A549 (cell line): ENCODE data around the gene CHKB. TPM values are rescaled to one million over a fixed set of nuclear protein-coding genes. Genes with fewer than 3 reads are reported as not detected.

ENCODE experiments used
- ATAC-seq, 2 experiments: fragments of 200-7000 bp in 1 of 2; fragments of >200 bp in 1 of 2; cut with Nextera tagmentation in 1 of 2; cut with Tn5 transposase in 1 of 2; 3 replicates each; pipeline versions ENCODE4 v1.8.0 to v1.9.1; 2018 to 2020; ENCODE audit warnings: mild to moderate bottlenecking in 1 of 2, moderate library complexity in 1 of 2
- CTCF ChIA-PET: fragments of 300-600 bp; sonication (Branson Sonifier 250); formaldehyde crosslinking; extraction: SDS; loops from one replicate; lab custom pipeline; 2021; ENCODE audit warnings: antibody characterized with exemption, inconsistent platforms; lab: Yijun Ruan, JAX
- POLR2A ChIA-PET: fragments of 350-600 bp; formaldehyde crosslinking; extraction: SDS; loops from one replicate; lab custom pipeline; 2021; ENCODE audit warnings: antibody characterized with exemption, inconsistent platforms; lab: Yijun Ruan, JAX
- DNase-seq, 2 experiments: peaks; one replicate each; pipeline versions ENCODE4 v3.0.0 to v3.0.0-alpha.2; 2011 to 2016; ENCODE audit warnings: low read depth in 1 of 2, low spot score in 1 of 2
- FAIRE-seq: peaks from 2 replicates; lab custom pipeline; 2011; peaks lifted over from hg19 to GRCh38; lab: Jason Lieb, UNC
- H3K27ac ChIP-seq, 2 experiments: fragments of >200 bp; sonication (Bioruptor Twin); formaldehyde crosslinking; 3 replicates each; pipeline ENCODE4 v1.5.1; 2016 to 2017
- H3K4me1 ChIP-seq: fragments of >200 bp; sonication (Bioruptor Twin); formaldehyde crosslinking; 3 replicates; pipeline ENCODE4 v1.6.1; 2016
- H3K4me2 ChIP-seq: fragments of >200 bp; sonication (Bioruptor Twin); formaldehyde crosslinking; 3 replicates; pipeline ENCODE4 v1.6.1; 2016
- H3K4me3 ChIP-seq: fragments of >200 bp; sonication (Bioruptor Twin); formaldehyde crosslinking; 3 replicates; pipeline ENCODE4 v1.5.1; 2016
- H3K9me3 ChIP-seq: fragments of >200 bp; sonication (Bioruptor Twin); formaldehyde crosslinking; 3 replicates; pipeline ENCODE4 v1.6.1; 2016
- CBX2 ChIP-seq: fragments of 200-600 bp; sonication (generic); IDR thresholded peaks from 2 replicates; pipeline ENCODE4 v1.6.1; 2016; ENCODE audit warnings: low read depth, mild to moderate bottlenecking, borderline replicate concordance
- CEBPB ChIP-seq, 2 experiments: fragments of >200 bp in 1 of 2; sonication (Bioruptor Twin) in 1 of 2; formaldehyde crosslinking in 1 of 2; IDR thresholded peaks; 2 replicates each; pipeline ENCODE4 v1.6.1; 2012 to 2016
- CHD2 ChIP-seq: fragments of 150-350 bp; IDR thresholded peaks from 2 replicates; pipeline ENCODE4 v1.6.1; 2014; ENCODE audit warnings: low read length; ENCODE audit not compliant: partially characterized antibody
- ESRRA ChIP-seq: fragments of 150-350 bp; IDR thresholded peaks from 2 replicates; pipeline ENCODE4 v1.6.1; 2014; ENCODE audit warnings: mild to moderate bottlenecking, low read length, borderline replicate concordance
- FOSL2 ChIP-seq, 2 experiments: fragments of 450-650 bp in 1 of 2; fragments of >200 bp in 1 of 2; sonication (Bioruptor Twin) in 1 of 2; formaldehyde crosslinking; IDR thresholded peaks; 2 replicates each; pipeline versions ENCODE4 v1.5.0 to v1.6.1; 2016 to 2020; ENCODE audit warnings: mild to moderate bottlenecking in 1 of 2, moderate library complexity in 1 of 2
- FOXS1 ChIP-seq: fragments of 250-450 bp; sonication (Bioruptor Pico); IDR thresholded peaks from 2 replicates; pipeline ENCODE4 v1.5.0; 2020; ENCODE audit warnings: mild to moderate bottlenecking, moderate library complexity
- HDAC2 ChIP-seq: fragments of 200-600 bp; sonication (generic); IDR thresholded peaks from 2 replicates; pipeline ENCODE4 v1.6.1; 2016
- HEYL ChIP-seq: fragments of 250-450 bp; sonication (Bioruptor Pico); IDR thresholded peaks from 2 replicates; pipeline ENCODE4 v1.8.0; 2021; ENCODE audit warnings: mild to moderate bottlenecking, moderate library complexity
- HOXB5 ChIP-seq: fragments of 250-450 bp; sonication (Bioruptor Pico); IDR thresholded peaks from 2 replicates; pipeline ENCODE4 v1.5.0; 2020; ENCODE audit warnings: mild to moderate bottlenecking, moderate library complexity
- JUN ChIP-seq, 2 experiments: fragments of >200 bp; sonication (Bioruptor Twin); formaldehyde crosslinking; IDR thresholded peaks; 2 replicates in 1 of 2; 3 replicates in 1 of 2; pipeline ENCODE4 v1.6.1; 2016 to 2017
- JUNB ChIP-seq: fragments of >200 bp; sonication (Bioruptor Twin); formaldehyde crosslinking; IDR thresholded peaks from 2 replicates; pipeline ENCODE4 v1.6.1; 2016
- MAFK ChIP-seq: fragments of 450-650 bp; IDR thresholded peaks from 2 replicates; pipeline ENCODE4 v1.6.1; 2014; ENCODE audit not compliant: partially characterized antibody
- MAZ ChIP-seq: fragments of 150-350 bp; IDR thresholded peaks from 2 replicates; pipeline ENCODE4 v1.6.1; 2014; ENCODE audit warnings: antibody characterized with exemption, low read depth, low read length, borderline replicate concordance
- NFE2L2 ChIP-seq: fragments of 150-350 bp; conservative IDR thresholded peaks from 2 replicates; pipeline ENCODE4 v1.6.1; 2014; ENCODE audit warnings: low read length
- PHF8 ChIP-seq: fragments of 200-600 bp; sonication (generic); IDR thresholded peaks from 2 replicates; pipeline ENCODE4 v1.6.1; 2016; ENCODE audit warnings: low read depth, mild to moderate bottlenecking, antibody characterized with exemption, moderate library complexity, borderline replicate concordance
- POLR2AphosphoS2 ChIP-seq: conservative IDR thresholded peaks from 2 replicates; pipeline ENCODE4 v1.6.1; 2012; ENCODE audit warnings: low read length, improper control_type of control experiment, inconsistent platforms
- RAD21 ChIP-seq, 2 experiments: fragments of >200 bp in 1 of 2; sonication (Bioruptor Twin) in 1 of 2; formaldehyde crosslinking in 1 of 2; IDR thresholded peaks in 1 of 2; conservative IDR thresholded peaks in 1 of 2; 2 replicates in 1 of 2; 3 replicates in 1 of 2; pipeline ENCODE4 v1.6.1; 2012 to 2018; ENCODE audit warnings: inconsistent platforms in 1 of 2
- RARB ChIP-seq: fragments of 250-450 bp; sonication (Bioruptor Pico); IDR thresholded peaks from 2 replicates; pipeline ENCODE4 v1.8.0; 2021; ENCODE audit warnings: mild to moderate bottlenecking, moderate library complexity
- SREBF2 ChIP-seq: fragments of 450-650 bp; IDR thresholded peaks from 2 replicates; pipeline ENCODE4 v1.6.1; 2014; ENCODE audit warnings: mild to moderate bottlenecking, moderate library complexity
- ZFP36 ChIP-seq: fragments of 450-650 bp; IDR thresholded peaks from 2 replicates; pipeline ENCODE4 v1.6.1; 2014; ENCODE audit warnings: borderline replicate concordance; ENCODE audit not compliant: partially characterized antibody
- ZNF302 ChIP-seq: fragments of 250-450 bp; sonication (Bioruptor Pico); IDR thresholded peaks from 2 replicates; pipeline ENCODE4 v1.9.0; 2021; ENCODE audit warnings: inconsistent platforms, mild to moderate bottlenecking, moderate library complexity
- ZSCAN20 ChIP-seq: fragments of 250-450 bp; sonication (Bioruptor Pico); IDR thresholded peaks from 2 replicates; pipeline ENCODE4 v1.8.0; 2022; ENCODE audit warnings: mild to moderate bottlenecking, moderate library complexity
- WGBS: methylation state at CpG from one replicate; pipeline ENCODE4 v1.1.6; 2017; ENCODE audit errors: missing lambda C conversion rate; 5-methylcytosine and 5-hydroxymethylcytosine counted together
- polyA plus RNA-seq, 4 experiments: library from polyadenylated mRNA; depleted of rRNA in 3 of 4; stranded (reverse); fragments of >200 nt; fragmentation: RNase III in 1 of 4; extraction: RNeasy Plus Mini Kit Qiagen cat#74134 plus additional on column Dnase treatment in 1 of 4; gene quantifications; 2 replicates in 3 of 4; 3 replicates in 1 of 4; pipeline ENCODE4 v1.2.3, GENCODE V29; 2011 to 2017
- TF ChIP-seq, protein P1 (sequence below): fragments of 250-450 bp; sonication (Bioruptor Pico); IDR thresholded peaks from 2 replicates; pipeline ENCODE4 v1.5.0; 2020; ENCODE audit warnings: low read depth, mild to moderate bottlenecking, moderate library complexity
- TF ChIP-seq, protein P2 (sequence below): fragments of 200-600 bp; sonication (generic); IDR thresholded peaks from 2 replicates; pipeline ENCODE4 v1.6.1; 2016; ENCODE audit warnings: antibody characterized with exemption, mild to moderate bottlenecking, moderate library complexity
- TF ChIP-seq, protein P3 (sequence below): IDR thresholded peaks from 2 replicates; pipeline ENCODE4 v1.6.1; 2012
- TF ChIP-seq, protein P4 (sequence below): fragments of 150-350 bp; IDR thresholded peaks from 2 replicates; pipeline ENCODE4 v1.6.1; 2014; ENCODE audit warnings: low read depth, mild to moderate bottlenecking, low read length
- TF ChIP-seq, protein P5 (sequence below): fragments of >200 bp; sonication (Bioruptor Twin); formaldehyde crosslinking; IDR thresholded peaks from 2 replicates; pipeline ENCODE4 v1.6.1; 2016

Gene CHKB
- polyA plus RNA-seq, 2 of the 4 experiments (the other 2 are of a cell fraction): 16.4 to 25.8 TPM

DNA sequence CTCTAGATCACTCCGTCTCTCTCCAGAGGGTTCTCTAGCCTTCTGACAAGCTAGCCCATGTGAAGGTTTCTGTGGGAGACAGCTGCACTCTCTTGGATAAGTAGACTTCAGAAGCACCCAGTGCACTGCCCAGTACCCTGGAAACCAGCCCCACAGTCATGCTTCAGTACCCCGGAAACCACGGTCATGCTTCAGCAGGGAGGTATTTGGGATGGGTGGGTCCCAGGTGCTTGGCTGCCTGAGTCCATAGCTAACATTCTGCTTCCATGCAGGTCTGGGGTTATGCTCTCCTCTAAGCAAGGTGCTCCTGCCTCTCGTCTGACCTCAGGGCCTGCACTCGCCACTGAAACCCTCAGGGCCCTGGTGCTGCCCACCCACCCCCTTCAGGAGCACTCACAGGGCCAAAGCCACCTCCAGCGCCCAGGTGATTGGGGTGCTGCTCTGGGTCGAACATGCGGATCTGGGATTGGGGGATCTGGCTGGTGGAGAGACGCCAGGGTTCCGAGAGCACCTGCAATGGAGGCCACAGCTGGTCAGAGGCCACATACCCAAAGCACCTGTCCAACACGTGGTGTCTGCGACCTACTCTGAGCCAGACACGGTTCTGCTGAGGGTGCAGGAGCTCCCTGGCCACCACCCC, 12.6 kb downstream of the CHKB start:
- H3K4me1 ChIP-seq: no peaks in the 10 kb centered on the region
- no peak for ATAC-seq
- POLR2A ChIA-PET: no interaction called here
- no peak overlapping the region for H3K27ac ChIP-seq
- WGBS: 87% methylated on average over 5 of the region's 13 CpGs
- H3K4me3 ChIP-seq: no peak overlapping the region
- H3K9me3 ChIP-seq: no peaks in the 10 kb centered on the region
- no peak overlapping the region for H3K4me2 ChIP-seq
- TF ChIP-seq PHF8: no peak
- TF ChIP-seq RARB (CRISPR knock-in tag): no peak
- TF ChIP-seq, protein P1, sequence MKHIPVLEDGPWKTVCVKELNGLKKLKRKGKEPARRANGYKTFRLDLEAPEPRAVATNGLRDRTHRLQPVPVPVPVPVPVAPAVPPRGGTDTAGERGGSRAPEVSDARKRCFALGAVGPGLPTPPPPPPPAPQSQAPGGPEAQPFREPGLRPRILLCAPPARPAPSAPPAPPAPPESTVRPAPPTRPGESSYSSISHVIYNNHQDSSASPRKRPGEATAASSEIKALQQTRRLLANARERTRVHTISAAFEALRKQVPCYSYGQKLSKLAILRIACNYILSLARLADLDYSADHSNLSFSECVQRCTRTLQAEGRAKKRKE (CRISPR knock-in tag): no peak
- TF ChIP-seq ESRRA: no peak
- TF ChIP-seq HDAC2: no peak
- TF ChIP-seq CEBPB (IDR thresholded peaks at IDR 0.05): no peak
- TF ChIP-seq, protein P2, sequence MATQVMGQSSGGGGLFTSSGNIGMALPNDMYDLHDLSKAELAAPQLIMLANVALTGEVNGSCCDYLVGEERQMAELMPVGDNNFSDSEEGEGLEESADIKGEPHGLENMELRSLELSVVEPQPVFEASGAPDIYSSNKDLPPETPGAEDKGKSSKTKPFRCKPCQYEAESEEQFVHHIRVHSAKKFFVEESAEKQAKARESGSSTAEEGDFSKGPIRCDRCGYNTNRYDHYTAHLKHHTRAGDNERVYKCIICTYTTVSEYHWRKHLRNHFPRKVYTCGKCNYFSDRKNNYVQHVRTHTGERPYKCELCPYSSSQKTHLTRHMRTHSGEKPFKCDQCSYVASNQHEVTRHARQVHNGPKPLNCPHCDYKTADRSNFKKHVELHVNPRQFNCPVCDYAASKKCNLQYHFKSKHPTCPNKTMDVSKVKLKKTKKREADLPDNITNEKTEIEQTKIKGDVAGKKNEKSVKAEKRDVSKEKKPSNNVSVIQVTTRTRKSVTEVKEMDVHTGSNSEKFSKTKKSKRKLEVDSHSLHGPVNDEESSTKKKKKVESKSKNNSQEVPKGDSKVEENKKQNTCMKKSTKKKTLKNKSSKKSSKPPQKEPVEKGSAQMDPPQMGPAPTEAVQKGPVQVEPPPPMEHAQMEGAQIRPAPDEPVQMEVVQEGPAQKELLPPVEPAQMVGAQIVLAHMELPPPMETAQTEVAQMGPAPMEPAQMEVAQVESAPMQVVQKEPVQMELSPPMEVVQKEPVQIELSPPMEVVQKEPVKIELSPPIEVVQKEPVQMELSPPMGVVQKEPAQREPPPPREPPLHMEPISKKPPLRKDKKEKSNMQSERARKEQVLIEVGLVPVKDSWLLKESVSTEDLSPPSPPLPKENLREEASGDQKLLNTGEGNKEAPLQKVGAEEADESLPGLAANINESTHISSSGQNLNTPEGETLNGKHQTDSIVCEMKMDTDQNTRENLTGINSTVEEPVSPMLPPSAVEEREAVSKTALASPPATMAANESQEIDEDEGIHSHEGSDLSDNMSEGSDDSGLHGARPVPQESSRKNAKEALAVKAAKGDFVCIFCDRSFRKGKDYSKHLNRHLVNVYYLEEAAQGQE: no peak
- no peak for TF ChIP-seq RAD21 (conservative IDR thresholded peaks at IDR 0.05 in 1 of 2, IDR thresholded peaks at IDR 0.05 in 1 of 2)
- TF ChIP-seq CHD2: no peak
- TF ChIP-seq JUNB: no peak
- TF ChIP-seq ZSCAN20 (CRISPR knock-in tag): no peak
- TF ChIP-seq, protein P3, sequence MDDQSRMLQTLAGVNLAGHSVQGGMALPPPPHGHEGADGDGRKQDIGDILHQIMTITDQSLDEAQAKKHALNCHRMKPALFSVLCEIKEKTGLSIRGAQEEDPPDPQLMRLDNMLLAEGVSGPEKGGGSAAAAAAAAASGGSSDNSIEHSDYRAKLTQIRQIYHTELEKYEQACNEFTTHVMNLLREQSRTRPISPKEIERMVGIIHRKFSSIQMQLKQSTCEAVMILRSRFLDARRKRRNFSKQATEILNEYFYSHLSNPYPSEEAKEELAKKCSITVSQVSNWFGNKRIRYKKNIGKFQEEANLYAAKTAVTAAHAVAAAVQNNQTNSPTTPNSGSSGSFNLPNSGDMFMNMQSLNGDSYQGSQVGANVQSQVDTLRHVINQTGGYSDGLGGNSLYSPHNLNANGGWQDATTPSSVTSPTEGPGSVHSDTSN: no peak
- no peak for TF ChIP-seq FOSL2 (IDR thresholded peaks at IDR 0.05)
- TF ChIP-seq FOSL2 (CRISPR knock-in tag; IDR thresholded peaks at IDR 0.05): no peak
- no peak for TF ChIP-seq ZNF302 (CRISPR knock-in tag)
- TF ChIP-seq, protein P4, sequence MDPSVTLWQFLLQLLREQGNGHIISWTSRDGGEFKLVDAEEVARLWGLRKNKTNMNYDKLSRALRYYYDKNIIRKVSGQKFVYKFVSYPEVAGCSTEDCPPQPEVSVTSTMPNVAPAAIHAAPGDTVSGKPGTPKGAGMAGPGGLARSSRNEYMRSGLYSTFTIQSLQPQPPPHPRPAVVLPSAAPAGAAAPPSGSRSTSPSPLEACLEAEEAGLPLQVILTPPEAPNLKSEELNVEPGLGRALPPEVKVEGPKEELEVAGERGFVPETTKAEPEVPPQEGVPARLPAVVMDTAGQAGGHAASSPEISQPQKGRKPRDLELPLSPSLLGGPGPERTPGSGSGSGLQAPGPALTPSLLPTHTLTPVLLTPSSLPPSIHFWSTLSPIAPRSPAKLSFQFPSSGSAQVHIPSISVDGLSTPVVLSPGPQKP: no peak
- TF ChIP-seq, protein P5, sequence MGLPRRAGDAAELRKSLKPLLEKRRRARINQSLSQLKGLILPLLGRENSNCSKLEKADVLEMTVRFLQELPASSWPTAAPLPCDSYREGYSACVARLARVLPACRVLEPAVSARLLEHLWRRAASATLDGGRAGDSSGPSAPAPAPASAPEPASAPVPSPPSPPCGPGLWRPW: no peak
- FAIRE-seq: no peak
- no peak for DNase-seq
- CTCF ChIA-PET: interaction anchor here (0.6 to 3.0 kb wide), 3 partner anchors 34 to 102 kb away, joined by 3 to 10 read pairs (median 3); no protein-coding TSS in a partner anchor

DNA sequence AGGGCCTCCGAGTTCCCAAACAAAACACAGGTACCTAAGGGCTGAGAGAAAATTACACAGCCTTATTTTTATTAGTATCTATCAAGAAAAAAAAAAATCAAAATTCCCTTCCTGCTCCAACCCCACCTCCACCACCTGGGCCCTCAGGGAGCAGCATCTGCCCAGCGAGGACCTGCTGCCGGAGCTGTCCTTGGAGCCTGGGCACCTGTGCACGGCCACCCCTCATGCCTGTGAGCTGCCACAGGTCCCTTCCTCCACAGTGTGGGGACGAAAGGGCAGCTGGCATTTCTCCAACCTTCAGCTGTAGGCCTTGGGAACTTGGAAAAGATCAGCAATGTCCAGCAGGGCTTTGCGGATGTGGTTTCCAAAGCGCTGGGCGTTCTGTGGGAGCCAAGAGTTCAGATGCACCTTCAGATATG, 13.6 kb downstream of the CHKB start:
- H3K27ac ChIP-seq: no peak overlapping the region
- ATAC-seq: no peak
- 89% methylated on average over 4 of the region's 8 CpGs for WGBS
- ChIA-PET POLR2A (no interaction called here), CTCF (interaction anchor here (0.6 to 3.0 kb wide), 2 partner anchors 52 to 101 kb away, joined by 3 to 10 read pairs; no protein-coding TSS in a partner anchor)
- H3K4me1 ChIP-seq: no peaks in the 10 kb centered on the region
- no peak overlapping the region for H3K4me2 ChIP-seq
- DNase-seq: no peak
- no peak overlapping the region for H3K4me3 ChIP-seq
- FAIRE-seq: no peak
- H3K9me3 ChIP-seq: no peaks in the 10 kb centered on the region
- TF ChIP-seq SREBF2 (no peak), HOXB5 (no peak), RARB (CRISPR knock-in tag) (no peak), ZFP36 (no peak), FOXS1 (CRISPR knock-in tag) (no peak), NFE2L2 (no peak), CBX2 (no peak), FOSL2 (IDR thresholded peaks at IDR 0.05) (no peak), FOSL2 (CRISPR knock-in tag; IDR thresholded peaks at IDR 0.05) (no peak), MAZ (no peak), POLR2AphosphoS2 (no peak), MAFK (no peak), ZNF302 (CRISPR knock-in tag) (no peak), HEYL (CRISPR knock-in tag) (no peak), JUN (IDR thresholded peaks at IDR 0.05) (no peak)
- TF ChIP-seq, protein P1 (CRISPR knock-in tag): no peak
